GM19395 (cell line): Measurements from ENCODE around the gene POLA1.
A peak's percentile ranks its signal among the peaks of the same experiment; 100 is the strongest.

Source experiments
- ATAC-seq: cut with Tn5 transposase; IDR thresholded peaks from one replicate; pipeline ENCODE4 v1.9.1; 2021; ENCODE audit warnings: mild to moderate bottlenecking, moderate library complexity; ENCODE audit not compliant: unreplicated experiment

POLA1 gene

GRCh38 chrX:24682739-24683432 lies 10.8 kb upstream of the POLA1 start:
- no peak for ATAC-seq

GRCh38 chrX:24684048-24684447 lies 9.7 kb upstream of the POLA1 start:
- ATAC-seq: no peak

GRCh38 chrX:24692305-24692704 lies 1.4 kb upstream of the POLA1 start:
- no peak for ATAC-seq

- ATAC-seq: no peak
Measured at GRCh38 chrX:24694825-24695224, 1.1 kb downstream of the POLA1 start.

GRCh38 chrX:24696294-24696693 lies 2.6 kb downstream of the POLA1 start:
- no peak for ATAC-seq

GRCh38 chrX:24702362-24703184 lies 8.9 kb downstream of the POLA1 start:
- peak; percentile 99 for ATAC-seq

- no peak for ATAC-seq
Measured at GRCh38 chrX:24703185-24703494, 9.4 kb downstream of the POLA1 start.

- no peak for ATAC-seq
Measured at GRCh38 chrX:24718771-24719170, 25.1 kb downstream of the POLA1 start.

GRCh38 chrX:24720036-24720435 lies 26.3 kb downstream of the POLA1 start:
- ATAC-seq: no peak

- ATAC-seq: no peak
Measured at GRCh38 chrX:24728530-24728929, 34.8 kb downstream of the POLA1 start.

GRCh38 chrX:24732766-24733500 lies 39.2 kb downstream of the POLA1 start:
- no peak for ATAC-seq

GRCh38 chrX:24741330-24741729 lies 47.6 kb downstream of the POLA1 start:
- ATAC-seq: no peak

- ATAC-seq: no peak
Measured at GRCh38 chrX:24748196-24748595, 54.5 kb downstream of the POLA1 start.

- ATAC-seq: no peak
Measured at GRCh38 chrX:24759786-24760185, 66.1 kb downstream of the POLA1 start.

GRCh38 chrX:24760363-24761000 lies 66.8 kb downstream of the POLA1 start:
- no peak for ATAC-seq

- ATAC-seq: no peak
Measured at GRCh38 chrX:24761306-24761705, 67.6 kb downstream of the POLA1 start.

- no peak for ATAC-seq
Measured at GRCh38 chrX:24763989-24764388, 70.3 kb downstream of the POLA1 start.

GRCh38 chrX:24767557-24767956 lies 73.8 kb downstream of the POLA1 start:
- ATAC-seq: no peak

GRCh38 chrX:24768556-24768955 lies 74.8 kb downstream of the POLA1 start:
- ATAC-seq: no peak

- no peak for ATAC-seq
Measured at GRCh38 chrX:24774650-24775049, 80.9 kb downstream of the POLA1 start.

GRCh38 chrX:24775891-24776290 lies 82.2 kb downstream of the POLA1 start:
- no peak for ATAC-seq
